GM12801 (cell line): ENCODE results near the gene BTN1A1.

ENCODE experiments used
- CTCF ChIP-seq: IDR thresholded peaks from one replicate; pipeline ENCODE4 v1.5.1; 2011; ENCODE audit warnings: control low read depth; ENCODE audit not compliant: insufficient read length; ENCODE audit errors: extremely low read depth

BTN1A1 gene

GRCh38 chr6:26459023-26459810, 40.9 kb upstream of the BTN1A1 start:
- no peak for TF ChIP-seq CTCF

GRCh38 chr6:26464014-26464413, 36.1 kb upstream of the BTN1A1 start:
- TF ChIP-seq CTCF: no peak

- no peak for TF ChIP-seq CTCF
These were observed 35.5 kb upstream of the BTN1A1 start for GRCh38 chr6:26464416-26465131.

- TF ChIP-seq CTCF: no peak
These were observed 34.3 kb upstream of the BTN1A1 start for GRCh38 chr6:26465776-26466175.

GRCh38 chr6:26468829-26469228, 31.3 kb upstream of the BTN1A1 start:
- TF ChIP-seq CTCF: no peak

GRCh38 chr6:26470643-26471042, 29.5 kb upstream of the BTN1A1 start:
- no peak for TF ChIP-seq CTCF

GRCh38 chr6:26471970-26472369, 28.1 kb upstream of the BTN1A1 start:
- no peak for TF ChIP-seq CTCF
